Activated CD4-positive, alpha-beta T cell treated with anti-CD3 and anti-CD28 coated beads, Interleukin-2, Interleukin-4, amounts not matched to agents 100 ng/mL and 50 ng/mL, durations not matched to agents 16 hours and 8 hours (primary cell): Measurements from ENCODE around the gene ERC1.
A peak's percentile ranks its signal among the peaks of the same experiment; 100 is the strongest.

Experiments used
- DNase-seq: peaks from one replicate; pipeline ENCODE4 v3.0.0-alpha.2; 2020; ENCODE audit warnings: low spot score

The ERC1 gene

DNA sequence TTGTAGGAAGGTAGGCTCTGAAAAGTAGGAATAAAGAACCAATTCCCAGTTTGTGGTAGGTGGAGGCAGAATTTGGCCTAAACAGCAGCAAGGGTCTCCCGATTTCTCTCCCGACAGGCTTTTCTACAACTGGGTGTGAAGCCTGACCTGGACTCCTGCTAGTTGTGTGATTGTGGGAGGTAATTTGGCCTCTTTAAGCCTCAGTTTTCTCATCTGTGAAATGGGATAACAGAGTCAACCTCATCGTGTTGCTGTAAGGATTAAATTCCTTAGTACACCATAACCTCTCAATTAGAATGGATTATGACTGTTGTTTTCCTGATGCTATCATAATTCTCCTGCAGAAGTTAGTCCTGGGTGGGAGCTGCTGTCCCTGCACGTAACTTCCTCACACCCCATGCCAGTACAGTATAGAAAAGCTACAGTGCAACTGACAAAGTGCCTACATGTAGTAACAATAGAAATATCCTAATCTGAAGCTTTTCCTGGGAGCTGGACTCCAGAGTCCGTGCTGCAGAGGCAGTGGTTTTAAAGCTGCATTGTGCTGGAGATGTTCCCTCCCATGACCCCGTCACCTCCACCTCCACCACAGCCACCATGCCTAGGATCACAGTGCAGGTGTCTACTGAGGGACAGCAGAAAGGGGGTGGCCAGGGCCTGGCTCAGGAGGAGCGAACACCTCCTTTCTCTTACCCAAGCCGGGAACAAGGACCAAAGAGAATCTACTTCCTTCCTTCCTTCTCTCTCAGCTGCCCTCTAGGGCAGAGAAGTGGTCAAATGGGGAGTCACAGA is 526.9 kb downstream of the ERC1 start:
- DNase-seq: no peak

- no peak for DNase-seq
These were observed 527.8 kb downstream of the ERC1 start for GRCh38 chr12:1518591-1519516.

GRCh38 chr12:1519642-1520041 is 528.6 kb downstream of the ERC1 start:
- DNase-seq: no peak

DNA sequence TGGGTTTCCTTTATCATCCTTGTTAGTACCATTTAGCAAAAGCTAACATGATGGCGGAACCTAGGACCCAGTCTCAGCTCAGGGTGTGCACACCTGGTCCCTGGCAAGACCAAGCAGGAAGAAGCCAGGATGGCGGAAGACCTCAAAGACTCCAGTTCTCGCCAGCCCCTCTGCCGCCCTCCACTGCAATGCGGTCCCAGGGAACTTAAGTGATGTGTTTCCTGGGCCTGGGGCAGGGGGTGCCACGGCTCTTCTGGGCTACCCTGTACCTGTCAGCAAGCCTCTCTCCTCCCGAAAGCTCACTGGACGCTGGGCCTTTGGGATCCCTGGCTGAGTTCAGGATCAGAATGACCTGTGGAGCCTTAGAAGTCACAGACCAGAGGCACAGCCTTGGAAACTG is 532.0 kb downstream of the ERC1 start:
- DNase-seq: no peak

DNA sequence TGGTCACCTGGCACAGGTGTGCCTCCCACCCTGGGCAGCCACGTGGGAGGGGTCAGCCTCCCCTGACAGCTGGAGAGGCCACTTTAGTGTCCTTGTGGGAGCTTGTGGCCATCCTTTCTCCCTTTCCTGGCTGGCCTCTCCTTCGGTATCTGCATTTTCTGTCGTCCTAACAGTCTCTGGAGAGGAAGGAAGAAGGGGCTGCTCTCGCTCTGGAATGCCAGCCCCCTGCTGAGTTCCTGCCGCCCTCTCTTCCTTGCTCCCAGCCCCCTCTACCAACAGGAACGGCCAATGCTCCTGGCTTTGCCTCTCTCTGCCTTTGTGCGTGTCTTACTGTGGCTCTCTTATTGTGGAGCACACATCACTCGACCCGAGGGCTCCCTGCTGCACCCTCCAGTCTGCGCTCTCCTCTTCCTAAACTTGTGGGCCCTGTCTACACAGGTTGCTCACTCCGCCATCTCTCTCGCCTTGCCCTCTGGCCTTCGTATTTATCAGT is 532.6 kb downstream of the ERC1 start:
- DNase-seq: no peak

DNA sequence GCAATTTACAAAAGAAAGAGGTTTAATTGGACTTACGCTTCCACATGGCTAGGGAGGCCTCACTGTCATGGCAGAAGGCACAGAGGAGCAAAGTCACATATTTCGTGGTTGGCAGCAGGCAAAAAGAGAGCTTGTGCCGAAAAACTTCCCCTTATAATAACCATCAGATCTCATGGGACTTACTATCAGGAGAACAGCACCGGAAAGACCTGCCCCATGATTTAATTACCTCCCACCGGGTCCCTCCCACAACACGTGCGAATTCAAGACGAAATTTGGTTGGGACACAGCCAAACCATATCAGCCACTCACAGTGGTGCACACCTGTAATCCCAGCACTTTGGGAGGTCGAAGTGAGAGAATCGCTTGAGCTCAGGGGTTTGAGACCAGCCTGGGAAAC is 534.8 kb downstream of the ERC1 start:
- DNase-seq: no peak

GRCh38 chr12:1527789-1528188 is 536.8 kb downstream of the ERC1 start:
- DNase-seq: no peak

GRCh38 chr12:1528791-1529190 is 537.8 kb downstream of the ERC1 start:
- DNase-seq: no peak

DNA sequence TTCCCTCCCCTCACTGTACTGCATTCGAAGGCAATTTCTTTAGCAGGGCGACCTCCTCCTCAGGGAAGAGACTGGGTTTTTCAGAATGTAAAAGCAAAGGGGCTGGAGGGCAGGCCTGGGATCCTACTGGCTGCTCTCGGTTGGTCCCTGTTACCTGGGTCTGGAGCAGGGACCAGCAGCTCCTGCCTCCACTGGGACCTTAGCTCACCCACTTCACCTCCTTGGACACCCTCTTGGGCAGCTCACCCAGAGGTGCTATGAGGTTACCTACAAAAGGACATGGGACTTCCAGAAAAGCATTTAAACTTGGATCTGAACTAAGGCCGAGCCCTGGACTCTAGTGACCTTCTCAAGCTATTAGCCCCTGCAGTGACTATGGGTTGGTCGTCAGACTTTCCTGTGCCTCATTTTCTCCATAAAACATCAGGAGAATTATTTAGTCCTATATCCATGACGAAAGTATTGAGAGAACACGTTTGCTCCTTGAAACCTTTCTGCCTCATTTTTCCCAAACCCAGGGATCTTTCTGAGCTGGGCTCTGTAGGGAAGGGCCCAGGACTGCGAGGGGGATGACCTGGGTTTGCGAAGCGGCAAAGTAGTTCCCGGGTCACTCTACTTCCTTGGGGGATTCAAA is 538.3 kb downstream of the ERC1 start:
- DNase-seq: no peak

DNA sequence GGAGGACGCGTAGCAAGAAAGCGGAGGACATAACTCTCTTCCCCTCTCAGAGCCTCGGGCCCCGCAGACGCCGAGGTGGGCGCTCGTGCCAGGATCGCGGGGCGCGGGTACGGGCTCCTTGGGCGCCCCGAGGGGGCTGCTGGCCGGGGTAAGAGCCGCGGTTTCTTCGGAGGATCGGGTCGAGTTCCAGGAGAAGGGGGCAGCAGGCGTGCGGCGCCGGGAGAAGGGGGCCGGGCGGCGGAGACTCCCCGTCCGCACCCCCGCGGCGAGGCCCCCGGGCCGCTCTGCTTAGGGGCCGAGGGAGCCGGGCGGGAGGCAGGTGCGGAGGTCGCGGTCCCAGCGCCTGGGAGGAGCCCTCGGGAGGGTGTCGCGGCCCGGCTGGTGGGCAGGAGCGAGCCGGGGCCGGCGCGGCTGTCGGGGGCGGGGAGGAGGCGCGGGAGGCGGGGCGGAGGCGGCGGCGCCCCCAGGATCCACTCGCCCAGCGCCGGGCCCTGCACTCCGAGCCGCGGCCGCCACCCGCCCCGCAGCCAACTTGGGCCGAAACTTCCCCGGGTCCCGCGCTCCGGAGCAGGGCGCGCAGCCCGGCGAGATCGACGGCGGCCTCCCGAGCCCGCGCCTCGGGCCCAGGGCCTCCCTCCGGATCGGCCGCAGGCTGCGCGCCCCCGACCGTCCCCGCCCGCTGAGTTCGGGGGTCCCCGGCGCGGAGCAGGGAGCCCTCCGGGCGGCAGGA is 539.0 kb downstream of the ERC1 start:
- DNase-seq: no peak

- DNase-seq: no peak
These were observed 539.6 kb downstream of the ERC1 start for GRCh38 chr12:1530592-1531152.

DNA sequence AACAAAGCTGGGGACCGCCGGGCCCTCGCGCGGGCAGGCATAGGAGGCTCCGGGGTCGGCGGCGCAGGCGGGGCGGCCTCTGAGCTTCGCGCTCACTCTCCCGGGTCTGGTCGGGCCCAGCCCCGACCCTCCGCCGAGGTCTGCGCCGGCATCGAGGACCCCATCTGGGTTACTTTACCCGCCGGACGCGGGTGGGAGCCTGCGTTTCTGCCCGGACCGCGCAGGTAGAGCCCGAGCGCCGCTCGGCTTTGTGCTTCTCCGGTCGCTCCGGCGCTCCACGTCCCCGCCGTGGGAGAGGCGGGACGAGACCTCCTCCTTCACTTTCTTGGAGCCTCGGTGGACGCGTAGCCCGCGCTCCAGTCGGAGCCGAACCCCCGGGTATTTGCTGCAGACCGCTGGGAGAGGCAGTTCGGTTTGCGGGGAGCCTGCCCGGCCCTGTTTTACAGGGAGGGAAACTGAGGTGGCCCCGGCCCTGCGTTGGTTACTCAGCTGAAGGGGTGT is 540.2 kb downstream of the ERC1 start:
- DNase-seq: no peak

- peak; percentile 50 for DNase-seq
These were observed 540.8 kb downstream of the ERC1 start for GRCh38 chr12:1531654-1532374.

DNA sequence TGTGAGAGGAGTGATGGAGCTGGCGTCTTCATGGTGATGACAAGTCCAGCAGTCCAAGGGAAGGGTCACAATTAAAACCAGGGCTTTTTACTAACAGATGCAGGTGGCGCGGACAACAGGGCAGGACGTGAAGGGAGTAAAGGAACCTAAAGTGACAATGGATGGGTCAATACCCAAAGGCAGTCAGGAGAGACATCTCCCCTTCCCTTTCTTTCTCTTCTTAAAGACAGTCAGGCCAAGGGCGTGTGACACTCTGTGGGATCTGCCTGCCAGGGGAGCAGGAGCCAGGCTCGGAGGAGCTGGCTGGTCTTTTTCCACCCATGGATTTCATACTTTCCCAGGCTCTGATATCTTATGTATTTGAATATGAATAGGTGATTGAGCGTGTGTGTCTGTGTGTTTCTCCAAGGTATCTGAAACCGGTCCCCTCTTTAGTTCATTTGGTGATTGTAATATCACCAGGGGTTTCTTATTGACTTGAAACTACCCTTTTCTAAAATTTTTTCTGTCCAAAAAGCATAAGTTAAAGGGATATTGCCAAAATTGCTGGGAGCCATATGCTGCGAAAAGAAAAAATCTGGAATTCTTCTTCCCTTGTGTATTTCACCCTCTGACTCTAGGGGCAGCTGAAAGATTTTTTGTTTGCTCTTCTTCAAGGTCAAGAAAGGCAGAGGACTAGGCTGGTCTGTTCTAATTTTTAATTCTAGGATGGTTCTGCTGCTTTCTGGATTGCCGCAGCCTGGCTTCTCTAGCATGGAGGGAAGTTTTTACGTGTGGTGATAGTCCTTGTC is 541.5 kb downstream of the ERC1 start:
- DNase-seq: no peak

DNA sequence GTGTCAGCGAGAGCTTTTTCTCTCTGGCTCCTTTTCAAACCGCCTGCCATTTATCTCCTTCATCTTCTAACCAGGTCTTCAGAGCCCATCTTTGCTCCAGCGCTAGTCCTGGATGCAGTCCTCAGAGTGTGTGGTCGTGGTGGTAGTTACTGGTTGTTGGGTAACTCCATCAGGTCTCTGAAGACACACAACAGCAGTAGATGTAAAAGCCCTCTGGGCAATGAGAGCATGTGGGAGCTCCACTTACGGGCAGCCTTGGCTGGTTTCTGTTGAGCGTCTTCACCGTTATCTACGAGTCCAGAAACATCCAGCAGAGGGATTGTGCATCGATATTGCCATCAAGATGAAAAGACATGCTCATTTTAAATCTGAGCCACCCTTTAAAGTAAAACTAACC is 542.2 kb downstream of the ERC1 start:
- peak; percentile 37 for DNase-seq

- DNase-seq: peak; percentile 77
These were observed 542.7 kb downstream of the ERC1 start for GRCh38 chr12:1533602-1534304.

- DNase-seq: peak; percentile 18
These were observed 543.7 kb downstream of the ERC1 start for GRCh38 chr12:1534748-1535147.

GRCh38 chr12:1536817-1537216 is 545.8 kb downstream of the ERC1 start:
- no peak for DNase-seq

GRCh38 chr12:1539135-1539534 is 548.1 kb downstream of the ERC1 start:
- no peak for DNase-seq
